Upper lobe of left lung (tissue), 6 donors: ENCODE results near the gene CHKB. TPM values are rescaled to one million over a fixed set of nuclear protein-coding genes. Genes with fewer than 3 reads are reported as not detected.

Experiments used
- ATAC-seq, 2 donors: fragments of 200-7000 bp; cut with Tn5 transposase; one replicate each; pipeline ENCODE4 v1.9.1; 2022; ENCODE audit warnings: mild to moderate bottlenecking in 2 of 2, moderate library complexity in 2 of 2; ENCODE audit not compliant: low FRiP score in 2 of 2
- DNase-seq, 2 donors: peaks; one replicate each; pipeline ENCODE4 v3.0.0-alpha.2; 2019 to 2020
- H3K27ac ChIP-seq, 4 donors: fragments of 200-600 bp; sonication (generic); one replicate each; pipeline ENCODE4 v1.5.1; 2016 to 2019
- H3K27me3 ChIP-seq, 4 donors: fragments of 200-600 bp; sonication (generic); one replicate each; pipeline ENCODE4 v1.5.1; 2017 to 2019
- H3K36me3 ChIP-seq, 4 donors: fragments of 200-600 bp; sonication (generic); one replicate each; pipeline ENCODE4 v1.5.1; 2016 to 2019
- H3K4me1 ChIP-seq, 4 donors: fragments of 200-600 bp; sonication (generic); one replicate each; pipeline ENCODE4 v1.5.1; 2018 to 2019
- H3K4me3 ChIP-seq, 4 donors: fragments of 200-600 bp; sonication (generic); one replicate each; pipeline ENCODE4 v1.5.1; 2017 to 2019; ENCODE audit warnings: mild to moderate bottlenecking in 2 of 4, moderate library complexity in 1 of 4
- H3K9me3 ChIP-seq, 4 donors: fragments of 200-600 bp; sonication (generic); one replicate each; pipeline ENCODE4 v1.5.1; 2018 to 2019
- EP300 ChIP-seq, 4 donors: sonication (generic); formaldehyde crosslinking; IDR thresholded peaks; one replicate each; pipeline ENCODE4 v1.5.1; 2017; ENCODE audit warnings: antibody characterized with exemption in 4 of 4, control low read depth in 2 of 4
- POLR2A ChIP-seq, 4 donors: fragments of 450-650 bp; IDR thresholded peaks; one replicate each; pipeline ENCODE4 v1.5.1; 2016 to 2017; ENCODE audit warnings: antibody characterized with exemption in 4 of 4, mild to moderate bottlenecking in 2 of 4
- POLR2AphosphoS5 ChIP-seq, 2 donors: sonication (generic); formaldehyde crosslinking; IDR thresholded peaks; one replicate each; pipeline ENCODE4 v1.5.1; 2017; ENCODE audit warnings: antibody characterized with exemption in 2 of 2
- WGBS, 2 donors: methylation state at CpG; one replicate each; pipeline ENCODE4 v1.1.5; 2017 to 2018; 5-methylcytosine and 5-hydroxymethylcytosine counted together
- total RNA-seq, 6 donors: library from RNA; depleted of rRNA in 4 of 6; stranded (reverse); fragments of >200 nt in 4 of 6; gene quantifications; one replicate each; pipeline versions ENCODE4 v1.1.0 to v1.2.1, GENCODE V29; 2016 to 2021
- TF ChIP-seq, protein P1 (sequence below), 6 experiments: fragments of 450-650 bp in 4 of 6; fragments of 200-600 bp in 2 of 6; sonication (generic) in 2 of 6; IDR thresholded peaks; one replicate each; pipeline ENCODE4 v1.5.1; 2016 to 2019; ENCODE audit warnings: antibody characterized with exemption in 6 of 6
- donor health status: DM: no; HTN: no; CAD: no; lungs with moderate emphysema.
- donor health status: DM: no; HTN: yes; CAD: no; lungs with severe emphysema.

Gene CHKB
- total RNA-seq, 6 donors from 2014 or later = 42.7 to 294 (median 87.8) TPM

DNA sequence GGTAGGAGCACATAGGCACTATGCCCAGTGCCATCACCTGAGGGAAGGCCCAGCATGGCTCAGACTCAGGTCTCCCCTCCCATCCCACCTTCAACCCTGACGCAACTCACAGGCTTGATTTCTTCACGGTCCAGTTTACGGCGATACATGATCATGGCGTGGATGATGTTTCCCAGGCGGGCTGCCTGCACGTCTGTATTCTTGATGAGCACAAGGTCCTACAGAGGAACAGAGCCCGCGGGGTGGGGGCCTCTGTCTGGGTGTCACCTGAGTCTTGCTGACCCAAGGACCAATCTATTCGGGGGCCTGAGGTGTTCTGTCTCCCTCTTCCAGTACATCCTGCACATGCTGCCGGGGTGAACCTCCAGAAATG is 8.3 kb downstream of the CHKB start:
- H3K27ac ChIP-seq = no peak overlapping the region
- H3K27me3 ChIP-seq = no peaks in the 10 kb centered on the region
- TF ChIP-seq EP300 (IDR thresholded peaks at IDR 0.05) = no peak
- no peak for TF ChIP-seq POLR2AphosphoS5 (IDR thresholded peaks at IDR 0.05)
- DNase-seq (no peak), ATAC-seq (no peak)
- no peaks in the 10 kb centered on the region for H3K9me3 ChIP-seq
- H3K4me3 ChIP-seq = no peak overlapping the region
- peaks cover 0 to 32% (median 14%) of the 10 kb centered on the region in 4 donors for H3K36me3 ChIP-seq
- peaks cover 8 to 15% (median 11%) of the 10 kb centered on the region in 4 donors for H3K4me1 ChIP-seq
- WGBS, 2 donors = 93 to 94% methylated on average over 7 to 11 of the region's 11 CpGs

DNA sequence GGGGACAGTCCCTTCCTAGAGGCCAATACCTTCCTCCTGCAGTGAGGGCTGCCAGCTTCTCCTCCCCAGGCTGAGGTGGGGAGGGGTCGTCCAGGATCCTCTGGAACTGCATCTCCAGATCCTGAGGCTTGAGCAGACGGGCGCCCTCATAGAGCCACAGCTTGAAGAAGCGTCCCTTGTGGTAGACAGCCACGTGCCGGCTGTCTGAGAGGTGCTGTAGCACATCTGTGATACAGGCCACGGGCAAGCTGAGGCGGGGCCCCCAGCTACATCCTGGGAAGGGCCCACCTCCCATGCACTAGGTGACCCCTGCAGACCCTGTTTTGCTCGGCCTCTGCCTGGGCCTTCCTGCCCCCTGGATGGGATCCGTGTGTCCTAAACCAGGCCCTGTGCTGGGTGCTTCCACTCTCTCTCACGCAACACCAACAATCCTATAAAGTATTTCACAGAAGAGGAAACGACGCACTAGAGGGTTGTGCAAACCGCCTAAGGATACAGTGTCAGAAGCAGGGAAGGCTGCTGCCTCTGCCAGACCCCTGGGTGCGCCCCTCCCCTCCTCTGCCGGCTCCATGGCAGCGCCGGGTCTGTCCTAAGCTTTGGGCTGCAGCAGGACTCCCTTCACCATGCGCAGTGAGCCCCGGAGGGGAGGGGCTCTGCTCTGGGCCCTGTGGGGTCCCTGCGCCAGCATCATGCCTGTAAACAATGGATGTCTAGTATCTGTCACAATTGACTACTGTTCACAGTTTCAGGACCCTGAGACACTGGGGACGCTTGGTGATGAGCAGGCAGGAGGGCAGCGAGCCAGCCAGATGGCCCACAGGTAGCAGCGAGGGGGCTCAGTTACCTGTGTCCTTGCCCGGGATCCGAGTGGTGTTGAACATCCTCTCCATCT is 8.9 kb downstream of the CHKB start:
- DNase-seq = peak in 1 of 2 donors; percentile 65
- H3K9me3 ChIP-seq = no peaks in the 10 kb centered on the region
- no peaks in the 10 kb centered on the region for H3K27me3 ChIP-seq
- 93 to 97% methylated on average over 11 to 26 of the region's 26 CpGs for WGBS, 2 donors
- ATAC-seq = no peak
- no peak for TF ChIP-seq POLR2AphosphoS5 (IDR thresholded peaks at IDR 0.05)
- H3K36me3 ChIP-seq = peaks cover 4 to 32% (median 12%) of the 10 kb centered on the region in 4 donors
- H3K4me1 ChIP-seq = peaks cover 8 to 14% (median 9%) of the 10 kb centered on the region in 4 donors
- no peak overlapping the region for H3K4me3 ChIP-seq
- no peak overlapping the region for H3K27ac ChIP-seq

DNA sequence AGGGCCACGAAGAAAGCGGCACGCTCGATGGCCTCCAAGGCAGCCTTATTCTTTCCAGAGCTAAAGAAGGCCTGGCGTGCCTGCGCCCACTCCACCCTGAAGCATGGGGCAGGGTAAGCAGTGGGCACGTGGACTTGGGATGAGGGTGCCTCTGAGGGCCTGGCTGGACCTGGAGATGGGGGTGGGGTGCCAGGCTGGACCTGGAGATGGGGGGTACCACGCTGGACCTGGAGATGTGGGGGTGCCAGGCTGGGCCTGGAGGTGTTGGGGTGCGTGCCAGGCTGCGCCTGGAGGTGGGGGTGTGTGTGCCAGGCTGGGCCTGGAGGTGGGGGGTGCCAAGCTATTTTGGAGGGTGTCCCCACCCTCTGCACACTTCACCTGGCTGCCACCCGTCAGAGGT is 9.7 kb downstream of the CHKB start:
- ATAC-seq (no peak), DNase-seq (no peak)
- Histone ChIP-seq H3K36me3 (peaks cover 4 to 37% (median 12%) of the 10 kb centered on the region in 4 donors), H3K9me3 (no peaks in the 10 kb centered on the region), H3K27ac (no peak overlapping the region), H3K4me1 (peaks cover under 1 to 6% (median 1%) of the 10 kb centered on the region in 4 donors), H3K4me3 (no peak overlapping the region), H3K27me3 (no peaks in the 10 kb centered on the region)
- TF ChIP-seq POLR2AphosphoS5 (IDR thresholded peaks at IDR 0.05) (no peak), POLR2A (IDR thresholded peaks at IDR 0.05) (no peak), EP300 (IDR thresholded peaks at IDR 0.05) (no peak)
- TF ChIP-seq, protein P1, sequence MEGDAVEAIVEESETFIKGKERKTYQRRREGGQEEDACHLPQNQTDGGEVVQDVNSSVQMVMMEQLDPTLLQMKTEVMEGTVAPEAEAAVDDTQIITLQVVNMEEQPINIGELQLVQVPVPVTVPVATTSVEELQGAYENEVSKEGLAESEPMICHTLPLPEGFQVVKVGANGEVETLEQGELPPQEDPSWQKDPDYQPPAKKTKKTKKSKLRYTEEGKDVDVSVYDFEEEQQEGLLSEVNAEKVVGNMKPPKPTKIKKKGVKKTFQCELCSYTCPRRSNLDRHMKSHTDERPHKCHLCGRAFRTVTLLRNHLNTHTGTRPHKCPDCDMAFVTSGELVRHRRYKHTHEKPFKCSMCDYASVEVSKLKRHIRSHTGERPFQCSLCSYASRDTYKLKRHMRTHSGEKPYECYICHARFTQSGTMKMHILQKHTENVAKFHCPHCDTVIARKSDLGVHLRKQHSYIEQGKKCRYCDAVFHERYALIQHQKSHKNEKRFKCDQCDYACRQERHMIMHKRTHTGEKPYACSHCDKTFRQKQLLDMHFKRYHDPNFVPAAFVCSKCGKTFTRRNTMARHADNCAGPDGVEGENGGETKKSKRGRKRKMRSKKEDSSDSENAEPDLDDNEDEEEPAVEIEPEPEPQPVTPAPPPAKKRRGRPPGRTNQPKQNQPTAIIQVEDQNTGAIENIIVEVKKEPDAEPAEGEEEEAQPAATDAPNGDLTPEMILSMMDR (IDR thresholded peaks at IDR 0.05) = no peak
- 94 to 100% methylated on average over 5 to 8 of the region's 11 CpGs for WGBS, 2 donors

DNA sequence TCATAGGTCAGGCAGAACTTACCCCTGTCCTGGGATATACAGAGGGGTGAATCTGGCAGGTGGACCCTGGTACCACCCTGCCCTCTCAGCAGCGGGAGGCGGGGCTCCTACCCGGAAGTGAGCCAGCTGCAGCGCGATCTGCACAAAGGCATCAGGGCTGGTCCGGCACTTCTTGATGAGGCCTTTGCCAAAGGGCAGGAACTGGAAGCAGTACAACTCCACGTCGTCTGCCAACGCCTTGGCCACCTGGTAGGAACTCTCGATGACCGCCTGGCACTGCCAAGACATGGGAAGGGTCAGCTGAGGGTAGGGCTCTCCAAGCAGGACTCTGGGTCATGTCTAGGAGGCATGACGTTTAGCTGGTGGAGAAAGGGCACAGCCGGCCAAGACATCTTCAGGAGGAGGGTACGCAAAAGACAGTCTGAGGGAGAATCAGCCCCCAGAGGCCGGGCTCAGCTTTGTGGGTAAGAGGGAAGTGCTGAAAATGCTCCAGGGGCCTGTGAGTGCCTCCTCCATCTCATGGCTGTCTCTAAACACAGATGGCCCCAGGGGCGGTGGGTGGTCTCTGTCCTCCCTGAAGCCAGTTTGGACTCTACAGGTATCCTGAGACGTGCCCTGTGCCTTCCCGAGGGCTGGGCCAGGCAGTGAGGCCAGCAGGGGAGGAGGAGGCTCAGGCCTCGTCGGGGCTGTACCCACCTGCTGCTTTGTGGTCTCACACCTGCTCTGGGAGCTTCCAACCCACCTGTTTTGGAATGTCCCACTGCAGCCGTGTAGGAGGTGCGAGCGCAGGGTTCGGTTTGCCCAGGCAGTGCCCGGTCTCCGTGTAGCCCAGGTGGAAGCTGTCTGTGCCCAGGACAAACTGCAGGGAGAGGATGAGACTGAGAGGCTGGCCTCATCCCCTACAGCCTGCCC is 11.1 kb downstream of the CHKB start:
- 89 to 93% methylated on average over 3 to 24 of the region's 26 CpGs for WGBS, 2 donors

DNA sequence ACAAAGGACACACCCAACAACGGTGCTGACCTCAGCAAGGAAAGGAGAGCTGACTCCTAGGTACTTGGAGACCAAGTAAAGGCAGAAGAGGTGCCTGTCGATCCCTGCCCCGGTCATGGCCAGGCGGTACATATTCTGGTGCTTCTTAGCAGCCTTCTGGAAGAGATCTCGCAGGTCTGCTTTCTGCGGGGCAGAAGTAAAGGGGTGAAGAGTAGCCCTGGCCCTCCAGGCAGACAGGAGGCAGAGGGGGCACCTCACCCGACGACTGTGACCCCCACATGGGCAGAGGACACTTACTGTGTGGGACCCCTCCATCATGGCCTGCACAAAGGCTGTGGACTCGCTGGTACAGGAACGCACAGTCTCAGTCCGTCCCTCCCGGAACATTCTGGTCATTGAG is 11.8 kb downstream of the CHKB start:
- no peaks in the 10 kb centered on the region for H3K4me1 ChIP-seq
- no peak overlapping the region for H3K27ac ChIP-seq
- no peak for TF ChIP-seq POLR2A (IDR thresholded peaks at IDR 0.05)
- no peak for TF ChIP-seq EP300 (IDR thresholded peaks at IDR 0.05)
- TF ChIP-seq, protein P1 (IDR thresholded peaks at IDR 0.05) = no peak
- no peak for TF ChIP-seq POLR2AphosphoS5 (IDR thresholded peaks at IDR 0.05)
- no peak for DNase-seq
- H3K9me3 ChIP-seq = no peaks in the 10 kb centered on the region
- H3K4me3 ChIP-seq = no peak overlapping the region
- 95 to 100% methylated on average over 3 to 12 of the region's 12 CpGs for WGBS, 2 donors
- H3K27me3 ChIP-seq = no peaks in the 10 kb centered on the region
- H3K36me3 ChIP-seq = peaks cover 4 to 39% (median 12%) of the 10 kb centered on the region in 4 donors
- ATAC-seq = no peak

More for the DNA sequence above, 11.1 kb downstream of the CHKB start:
- TF ChIP-seq POLR2AphosphoS5 (IDR thresholded peaks at IDR 0.05) (no peak), POLR2A (IDR thresholded peaks at IDR 0.05) (no peak), EP300 (IDR thresholded peaks at IDR 0.05) (no peak)
- TF ChIP-seq, protein P1 (IDR thresholded peaks at IDR 0.05) = no peak
- H3K27me3 ChIP-seq = no peaks in the 10 kb centered on the region
- no peaks in the 10 kb centered on the region for H3K4me1 ChIP-seq
- ATAC-seq (no peak), DNase-seq (no peak)
- no peak overlapping the region for H3K4me3 ChIP-seq
- no peak overlapping the region for H3K27ac ChIP-seq
- H3K36me3 ChIP-seq = peaks cover 4 to 39% (median 12%) of the 10 kb centered on the region in 4 donors
- H3K9me3 ChIP-seq = no peaks in the 10 kb centered on the region
